Neuronal stem cell (in vitro differentiated cells): Measurements from ENCODE around the gene TMEM208.
A peak's percentile ranks its signal among the peaks of the same experiment; 100 is the strongest.

Experiments
- DNase-seq: peaks from one replicate; pipeline ENCODE4 v3.0.0-alpha.2; 2013; ENCODE audit warnings: low spot score
- H2AFZ ChIP-seq: one replicate; pipeline ENCODE4 v1.6.1; 2013; ENCODE audit warnings: mild to moderate bottlenecking, low read length, inconsistent platforms
- H2AK5ac ChIP-seq: 2 replicates; pipeline ENCODE4 v1.6.1; 2013; ENCODE audit warnings: low read depth, mild to moderate bottlenecking, inconsistent platforms, low read length, moderate library complexity, mixed read lengths
- H2BK120ac ChIP-seq: 2 replicates; pipeline ENCODE4 v1.6.1; 2013; ENCODE audit warnings: low read depth, mild to moderate bottlenecking, inconsistent platforms, low read length, moderate library complexity, mixed read lengths
- H2BK12ac ChIP-seq: one replicate; pipeline ENCODE4 v1.6.1; 2013; ENCODE audit warnings: low read length, inconsistent platforms
- H2BK15ac ChIP-seq: 2 replicates; pipeline ENCODE4 v1.6.1; 2013; ENCODE audit warnings: mild to moderate bottlenecking, low read length, inconsistent platforms, mixed read lengths
- H2BK5ac ChIP-seq: one replicate; pipeline ENCODE4 v1.6.1; 2013; ENCODE audit warnings: inconsistent platforms, mild to moderate bottlenecking, low read length, moderate library complexity
- H3K14ac ChIP-seq: one replicate; pipeline ENCODE4 v1.6.1; 2013; ENCODE audit warnings: low read length, inconsistent platforms
- H3K18ac ChIP-seq: 2 replicates; pipeline ENCODE4 v1.6.1; 2013; ENCODE audit warnings: low read length, inconsistent platforms
- H3K23ac ChIP-seq: 2 replicates; pipeline ENCODE4 v1.6.1; 2013; ENCODE audit warnings: low read depth, mild to moderate bottlenecking, mixed read lengths, low read length, inconsistent platforms; ENCODE audit not compliant: poor library complexity
- H3K27ac ChIP-seq: replicated peaks from 3 replicates; pipeline ENCODE4 v1.5.1; 2013; ENCODE audit warnings: low read length, inconsistent platforms
- H3K27me3 ChIP-seq, 3 experiments: 2 replicates each; pipeline ENCODE4 v1.6.1; 2013; ENCODE audit warnings: low read length in 3 of 3, mild to moderate bottlenecking in 2 of 3, inconsistent platforms in 1 of 3, low read depth in 1 of 3, mixed read lengths in 1 of 3, moderate library complexity in 1 of 3; ENCODE audit not compliant: control insufficient read depth in 3 of 3, insufficient read depth in 3 of 3
- H3K36me3 ChIP-seq, 2 donors: replicated peaks in 1 of 2; 2 replicates each; pipeline ENCODE4 v1.6.1; 2013; ENCODE audit warnings: low read length in 2 of 2; ENCODE audit not compliant: control insufficient read depth in 2 of 2, insufficient read depth in 2 of 2
- H3K4ac ChIP-seq: 2 replicates; pipeline ENCODE4 v1.6.1; 2013; ENCODE audit warnings: inconsistent platforms, mild to moderate bottlenecking, low read length, moderate library complexity
- H3K4me1 ChIP-seq, 2 donors: 1 replicate in 1 of 2; 2 replicates in 1 of 2; pipeline ENCODE4 v1.6.1; 2013; ENCODE audit warnings: low read length in 2 of 2, low read depth in 1 of 2; ENCODE audit not compliant: control insufficient read depth in 2 of 2, insufficient read depth in 1 of 2
- H3K4me2 ChIP-seq: one replicate; pipeline ENCODE4 v1.6.1; 2013; ENCODE audit warnings: mild to moderate bottlenecking, low read length, inconsistent platforms; ENCODE audit not compliant: insufficient read depth, poor library complexity, severe bottlenecking
- H3K4me3 ChIP-seq, 2 donors: 2 replicates each; pipeline ENCODE4 v1.5.1; 2013; ENCODE audit warnings: low read length in 2 of 2, mild to moderate bottlenecking in 2 of 2, inconsistent platforms in 1 of 2, moderate library complexity in 1 of 2
- H3K79me1 ChIP-seq: one replicate; pipeline ENCODE4 v1.6.1; 2013; ENCODE audit warnings: low read depth, mild to moderate bottlenecking, inconsistent platforms, low read length, moderate library complexity
- H3K9ac ChIP-seq: one replicate; pipeline ENCODE4 v1.6.1; 2013; ENCODE audit warnings: mild to moderate bottlenecking, low read depth, low read length, inconsistent platforms; ENCODE audit not compliant: poor library complexity
- H3K9me3 ChIP-seq, 2 donors: replicated peaks in 1 of 2; 2 replicates each; pipeline versions ENCODE3 to v1.6.1; 2013; ENCODE audit warnings: low read length in 2 of 2, mild to moderate bottlenecking in 2 of 2, inconsistent platforms in 1 of 2, low read depth in 1 of 2, mixed read lengths in 1 of 2, moderate library complexity in 1 of 2; ENCODE audit not compliant: control insufficient read depth in 2 of 2, insufficient read depth in 1 of 2
- H4K8ac ChIP-seq: one replicate; pipeline ENCODE4 v1.6.1; 2013; ENCODE audit warnings: low read depth, mild to moderate bottlenecking, inconsistent platforms, low read length, moderate library complexity
- H4K91ac ChIP-seq: one replicate; pipeline ENCODE4 v1.6.1; 2013; ENCODE audit warnings: low read length, low read depth, mild to moderate bottlenecking, inconsistent platforms; ENCODE audit not compliant: poor library complexity
- WGBS, 2 donors: extraction: QIAGEN DNeasy Blood & Tissue Kit; methylation state at CpG; one replicate each; pipeline ENCODE4 v1.1.7; 2013; ENCODE audit warnings: missing lambda C conversion rate in 2 of 2, mixed read lengths in 1 of 2; ENCODE audit not compliant: insufficient read length in 2 of 2, insufficient replicate concordance in 1 of 2; ENCODE audit errors: extremely low coverage in 2 of 2; 5-methylcytosine and 5-hydroxymethylcytosine counted together

TMEM208 gene

DNA sequence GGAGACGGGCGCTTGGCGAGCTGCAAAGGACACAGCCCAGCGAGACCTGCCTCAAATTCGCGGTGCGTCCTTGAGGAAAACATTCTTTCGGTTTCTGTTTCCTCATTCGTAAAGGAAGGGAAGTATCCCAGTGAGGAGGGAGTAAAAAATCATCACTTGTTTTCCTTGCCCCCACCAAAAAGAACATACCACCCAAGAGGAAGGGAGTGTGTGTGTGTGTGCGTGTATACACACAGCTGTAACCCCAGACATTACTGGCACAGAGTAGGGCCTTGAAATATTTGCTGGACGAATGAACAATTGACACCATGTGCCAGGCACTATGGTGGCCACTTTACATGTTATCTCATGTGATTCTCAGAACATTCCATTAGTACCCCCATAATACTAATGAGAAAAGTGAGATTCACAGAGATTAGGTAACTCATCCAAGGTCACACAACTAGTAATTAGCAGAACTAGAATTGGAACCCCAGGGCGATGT lies 41.2 kb upstream of the TMEM208 start:
- H3K4me3 ChIP-seq: no peak overlapping the region
- H3K4me2 ChIP-seq: no peak overlapping the region
- no peak overlapping the region for H3K9ac ChIP-seq
- H3K79me1 ChIP-seq: peaks cover 7% of the 10 kb centered on the region
- H3K36me3 ChIP-seq: peaks cover 0 to 3% of the 10 kb centered on the region in 2 donors
- no peak overlapping the region for H2BK15ac ChIP-seq
- no CpG with 5 or more reads among the region's 12 CpGs for WGBS, 2 donors
- H4K8ac ChIP-seq: no peak overlapping the region
- no peak overlapping the region for H3K23ac ChIP-seq
- H2BK5ac ChIP-seq: no peak overlapping the region
- no peak overlapping the region for H2AFZ ChIP-seq
- no peak overlapping the region for H2AK5ac ChIP-seq
- H3K27me3 ChIP-seq: peaks cover 5 to 30% (median 8%) of the 10 kb centered on the region in 3 experiments
- H3K4ac ChIP-seq: no peak overlapping the region
- no peaks in the 10 kb centered on the region for H3K9me3 ChIP-seq
- no peak overlapping the region for H4K91ac ChIP-seq
- no peak overlapping the region for H2BK120ac ChIP-seq
- H3K18ac ChIP-seq: no peak overlapping the region
- no peak overlapping the region for H3K14ac ChIP-seq
- H3K4me1 ChIP-seq: peaks cover 16 to 17% of the 10 kb centered on the region in 2 donors
- H2BK12ac ChIP-seq: no peak overlapping the region
- DNase-seq: no peak
- no peak overlapping the region for H3K27ac ChIP-seq

DNA sequence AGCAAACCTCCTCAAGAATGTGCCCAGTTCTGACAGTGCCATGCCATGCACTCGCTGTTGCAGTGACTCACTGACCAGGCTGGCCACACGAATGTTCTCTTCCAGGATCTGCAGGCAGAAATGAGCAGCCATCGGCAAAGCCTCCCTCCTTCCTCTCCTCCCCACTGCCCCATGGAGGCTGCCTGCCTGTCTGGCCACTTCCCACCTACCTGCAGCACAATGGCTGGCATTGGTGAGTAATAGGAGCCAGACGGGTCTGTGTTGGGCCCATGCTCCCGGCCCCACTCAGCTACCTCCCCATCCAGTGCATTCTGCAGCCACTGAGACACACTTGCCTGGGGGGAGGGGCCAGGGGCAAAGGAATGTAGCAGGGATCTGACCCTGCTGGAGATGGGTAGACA lies 40.4 kb upstream of the TMEM208 start:
- H3K14ac ChIP-seq: no peak overlapping the region
- H2BK120ac ChIP-seq: no peak overlapping the region
- H3K4me1 ChIP-seq: peaks cover 17% of the 10 kb centered on the region in 2 donors
- peaks cover 7% of the 10 kb centered on the region for H3K79me1 ChIP-seq
- H3K4ac ChIP-seq: no peak overlapping the region
- peaks cover 5 to 30% (median 8%) of the 10 kb centered on the region in 3 experiments for H3K27me3 ChIP-seq
- H3K27ac ChIP-seq: no peak overlapping the region
- no peak overlapping the region for H4K91ac ChIP-seq
- peak overlapping the region; percentile 75 for H3K9ac ChIP-seq
- no peaks in the 10 kb centered on the region for H3K9me3 ChIP-seq
- peak overlapping the region in 1 of 2 donors; percentile 8 for H3K4me3 ChIP-seq
- peak overlapping the region; percentile 15 for H3K4me2 ChIP-seq
- no peak overlapping the region for H2AFZ ChIP-seq
- no peak for DNase-seq
- H3K18ac ChIP-seq: no peak overlapping the region
- peak overlapping the region; percentile 86 for H3K23ac ChIP-seq
- WGBS, 2 donors: no CpG with 5 or more reads among the region's 5 CpGs
- H4K8ac ChIP-seq: peak overlapping the region; percentile 57
- peak overlapping the region; percentile 58 for H2AK5ac ChIP-seq
- H2BK5ac ChIP-seq: no peak overlapping the region
- H3K36me3 ChIP-seq: no peaks in the 10 kb centered on the region
- peak overlapping the region; percentile 46 for H2BK12ac ChIP-seq
- no peak overlapping the region for H2BK15ac ChIP-seq

DNA sequence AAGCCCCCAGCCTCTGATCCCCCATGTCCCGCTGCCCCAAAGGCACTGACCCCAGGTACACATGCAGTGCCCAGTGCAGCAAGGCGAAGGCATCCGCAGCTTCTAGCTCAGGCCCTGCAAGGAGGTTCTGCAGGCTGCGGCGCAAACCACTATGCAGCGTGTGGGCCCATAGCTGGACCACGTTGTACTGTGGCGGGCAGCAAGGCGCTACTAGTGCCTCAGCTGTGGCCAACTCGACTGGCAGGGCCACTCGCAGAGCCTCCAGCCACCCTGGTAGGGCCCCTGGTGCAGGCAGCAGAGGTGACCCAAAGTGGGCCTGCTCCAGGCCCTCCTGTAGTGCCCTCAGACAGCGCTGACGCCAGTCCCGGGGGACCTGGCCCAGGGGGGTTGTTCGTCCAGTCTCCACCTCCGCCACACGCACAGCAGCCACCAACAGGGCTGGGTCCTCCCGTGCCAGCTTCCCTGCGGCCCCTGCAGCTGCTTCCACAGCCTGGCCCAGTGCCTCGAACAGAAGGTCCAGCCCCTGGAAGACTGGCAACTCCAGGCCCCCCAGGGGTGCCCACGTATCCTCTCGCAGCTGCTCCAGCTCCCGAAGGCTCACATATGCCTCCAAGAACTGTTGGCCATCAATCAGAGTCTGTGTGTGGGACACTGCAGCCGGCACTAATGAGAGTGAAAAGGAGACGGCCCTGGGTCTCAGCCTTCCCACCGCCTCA lies 39.6 kb upstream of the TMEM208 start:
- DNase-seq: no peak
- Histone ChIP-seq H3K4ac (peak overlapping the region; percentile 28), H2BK15ac (peak overlapping the region; percentile 79), H3K18ac (peak overlapping the region; percentile 69), H3K79me1 (peaks cover 7% of the 10 kb centered on the region), H3K4me2 (no peak overlapping the region), H2BK12ac (peak overlapping the region; percentile 48), H3K23ac (peak overlapping the region; percentile 63), H3K9ac (peak overlapping the region; percentile 67), H2AFZ (no peak overlapping the region), H2BK120ac (no peak overlapping the region), H2AK5ac (peak overlapping the region; percentile 77), H2BK5ac (no peak overlapping the region), H4K8ac (peak overlapping the region; percentile 78), H3K36me3 (no peaks in the 10 kb centered on the region), H3K27ac (no peak overlapping the region), H3K14ac (peak overlapping the region; percentile 6), H3K4me1 (peaks cover 17 to 18% of the 10 kb centered on the region in 2 donors), H3K27me3 (peaks cover 5 to 30% (median 8%) of the 10 kb centered on the region in 3 experiments), H3K9me3 (no peaks in the 10 kb centered on the region), H4K91ac (no peak overlapping the region), H3K4me3 (no peak overlapping the region)
- WGBS, 2 donors: no CpG with 5 or more reads among the region's 26 CpGs

DNA sequence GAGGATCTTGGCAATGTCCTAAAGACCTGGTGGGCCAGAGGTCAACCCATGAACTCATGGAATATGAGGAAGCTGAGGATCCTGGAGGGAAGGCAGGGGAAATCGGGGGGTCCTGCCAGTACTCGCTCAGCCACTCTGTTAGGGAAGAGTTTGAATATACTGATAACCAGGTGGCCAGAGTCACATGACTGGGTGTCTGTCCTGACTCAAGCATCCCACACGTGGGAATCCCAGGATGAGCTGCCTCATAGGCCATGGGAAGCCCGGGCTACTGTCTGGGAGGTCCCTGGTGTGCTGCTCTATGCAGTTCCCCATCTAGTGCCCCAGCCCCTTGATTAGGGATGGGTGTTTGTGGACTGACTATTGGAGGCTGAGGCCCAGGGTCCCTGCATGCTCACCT lies 38.6 kb upstream of the TMEM208 start:
- no CpG with 5 or more reads among the region's 4 CpGs for WGBS, 2 donors

More for the DNA sequence above, 38.6 kb upstream of the TMEM208 start:
- Histone ChIP-seq H3K9ac (no peak overlapping the region), H4K91ac (no peak overlapping the region), H3K4me1 (peaks cover 19 to 22% of the 10 kb centered on the region in 2 donors), H2BK5ac (no peak overlapping the region), H4K8ac (no peak overlapping the region), H3K79me1 (peaks cover 13% of the 10 kb centered on the region), H3K4me2 (no peak overlapping the region), H3K14ac (no peak overlapping the region), H2AK5ac (peak overlapping the region; percentile 53), H2BK15ac (no peak overlapping the region), H2AFZ (no peak overlapping the region), H3K9me3 (no peaks in the 10 kb centered on the region), H3K23ac (no peak overlapping the region), H3K4me3 (no peak overlapping the region), H3K4ac (no peak overlapping the region), H3K27ac (no peak overlapping the region), H3K27me3 (peaks cover 5 to 30% (median 8%) of the 10 kb centered on the region in 3 experiments), H2BK12ac (no peak overlapping the region), H3K18ac (no peak overlapping the region), H3K36me3 (peaks cover under 1 to 3% of the 10 kb centered on the region in 2 donors), H2BK120ac (no peak overlapping the region)
- no peak for DNase-seq
